Measurements from ENCODE around the gene LOXL1. TPM values are rescaled to one million over a fixed set of nuclear protein-coding genes. Genes with fewer than 3 reads are reported as not detected.
A peak's percentile ranks its signal among the peaks of the same experiment; 100 is the strongest.

LOXL1 gene
- total RNA-seq, 1 experiment from 2014 or later = 503 TPM

DNA sequence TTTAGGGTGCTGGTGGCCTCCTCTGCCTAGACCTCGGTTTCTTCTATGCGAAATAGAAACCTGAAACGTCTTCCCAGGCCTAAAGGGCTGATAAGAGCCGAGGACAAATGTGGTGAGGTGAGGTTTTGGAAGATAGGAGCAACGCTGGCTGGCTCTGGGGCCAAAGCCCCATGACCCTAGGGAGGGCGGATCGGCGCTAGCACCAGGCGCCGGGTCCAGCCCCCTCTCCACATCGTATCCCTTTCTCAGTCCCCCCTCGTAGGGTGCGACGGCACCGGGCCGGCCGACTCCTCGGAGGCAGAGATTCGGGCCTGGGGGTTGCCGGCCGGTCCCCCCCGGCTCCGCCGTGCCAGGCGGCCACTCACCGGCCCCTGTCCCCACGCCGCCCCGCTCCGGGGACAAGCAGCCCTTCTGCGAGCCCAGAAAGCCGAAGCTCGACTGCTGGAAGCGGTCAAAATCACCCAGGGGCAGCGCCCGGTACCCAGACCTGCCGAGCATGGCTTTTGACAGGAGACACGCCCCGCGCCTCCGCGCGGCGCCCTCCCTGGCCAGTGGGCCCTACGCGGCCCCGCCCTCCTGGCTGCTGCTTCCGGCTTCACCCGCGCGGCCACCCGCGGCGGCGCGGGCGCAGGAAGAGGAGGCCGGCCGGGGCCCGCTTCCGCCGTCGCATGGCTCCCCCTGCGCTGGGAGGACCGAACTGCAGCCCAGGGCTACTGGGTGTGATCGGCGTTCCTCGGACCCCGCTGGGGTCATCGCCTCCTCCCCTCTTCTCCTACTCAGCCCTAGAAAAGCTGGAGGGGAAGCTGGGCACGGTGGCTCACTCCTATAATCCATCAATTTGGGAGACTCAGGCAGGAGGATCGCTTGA lies 65.7 kb downstream of the LOXL1 start, which contains the start of gene STOML1:
Gene STOML1 (minus strand): TSS at position 570 of the 868 bp plus-strand sequence. CDS start 72 bp downstream, at position 498.
- peak; percentile 90 for DNase-seq (ENCODE audit: low read depth)

DNA sequence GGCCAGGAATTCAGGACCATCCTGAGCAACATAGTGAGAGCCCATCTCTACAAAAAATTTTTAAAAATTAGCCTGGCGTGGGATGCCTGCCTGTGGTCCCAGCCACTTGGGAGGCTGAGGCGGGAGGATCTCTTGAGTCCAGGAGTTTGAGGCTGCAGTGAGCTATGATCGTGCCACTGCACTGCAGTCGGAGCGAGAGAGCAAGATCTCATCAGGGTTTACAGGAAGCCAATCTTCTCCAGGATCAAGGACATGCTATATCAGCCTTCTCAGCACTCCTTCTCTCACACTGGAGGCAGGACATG lies 66.3 kb downstream of the LOXL1 start:
- DNase-seq (ENCODE audit: low read depth) = no peak

DNA sequence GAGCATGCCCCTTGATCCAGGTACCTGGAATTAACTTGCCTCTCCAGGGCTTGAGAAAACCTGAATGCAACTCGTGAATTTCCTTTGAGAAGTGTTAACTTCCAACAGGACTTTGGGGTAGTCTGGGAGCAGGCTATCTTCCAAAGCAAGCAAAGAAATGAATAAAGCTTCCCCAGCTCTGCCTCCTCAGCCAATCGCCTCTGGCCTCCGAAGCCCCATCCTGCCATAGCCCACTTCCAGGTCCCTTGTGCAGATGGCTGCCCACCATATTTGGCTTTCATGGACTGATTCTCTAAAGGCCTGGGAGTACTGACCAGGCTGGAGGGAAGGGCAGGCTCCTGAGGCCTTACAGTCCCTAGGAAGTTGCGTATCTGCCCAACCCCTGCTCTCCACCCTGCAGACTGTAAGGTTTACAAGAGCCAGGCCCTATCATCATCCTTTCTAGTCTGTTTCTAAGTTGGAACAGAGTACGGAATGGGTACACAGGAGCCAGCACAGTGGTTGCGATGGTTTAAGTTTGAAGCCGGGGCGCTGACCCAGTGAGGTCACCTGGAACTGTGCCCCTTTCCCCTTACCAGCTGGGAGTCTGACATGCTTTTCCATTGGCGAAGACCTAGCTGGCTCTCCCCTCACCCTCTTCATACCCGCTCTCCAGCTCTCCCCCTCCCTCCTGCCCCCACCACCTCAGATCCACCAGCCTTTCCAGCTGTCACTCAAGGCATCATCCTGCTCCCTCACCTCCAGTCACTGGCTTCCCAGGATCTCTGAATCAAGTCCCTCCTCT lies 67.1 kb downstream of the LOXL1 start:
- DNase-seq (ENCODE audit: low read depth) = no peak

DNA sequence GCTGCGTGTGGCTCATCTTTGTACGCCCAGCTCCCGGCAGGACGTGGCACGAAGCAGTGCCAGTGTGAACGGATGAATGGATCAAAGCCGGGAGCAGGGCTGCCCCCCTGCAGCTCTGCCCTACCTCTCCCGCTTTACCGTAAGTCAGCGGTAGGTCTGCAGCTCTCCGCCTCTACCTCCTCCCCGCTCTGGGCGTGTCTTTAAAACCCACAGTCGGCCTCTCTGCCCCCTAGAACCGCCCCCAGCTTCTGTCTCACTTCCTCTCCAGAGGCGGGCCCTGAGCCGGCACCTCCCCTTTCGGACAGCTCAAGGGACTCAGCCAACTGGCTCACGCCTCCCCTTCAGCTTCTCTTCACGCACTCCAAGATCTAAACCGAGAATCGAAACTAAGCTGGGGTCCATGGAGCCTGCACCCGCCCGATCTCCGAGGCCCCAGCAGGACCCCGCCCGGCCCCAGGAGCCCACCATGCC lies 68.2 kb downstream of the LOXL1 start, which contains the start of gene PML:
Gene PML (plus strand): TSS at position 304 of the 471 bp plus-strand sequence. CDS start 97 bp downstream, at position 401.
- DNase-seq (ENCODE audit: low read depth) = peak; percentile 93

DNA sequence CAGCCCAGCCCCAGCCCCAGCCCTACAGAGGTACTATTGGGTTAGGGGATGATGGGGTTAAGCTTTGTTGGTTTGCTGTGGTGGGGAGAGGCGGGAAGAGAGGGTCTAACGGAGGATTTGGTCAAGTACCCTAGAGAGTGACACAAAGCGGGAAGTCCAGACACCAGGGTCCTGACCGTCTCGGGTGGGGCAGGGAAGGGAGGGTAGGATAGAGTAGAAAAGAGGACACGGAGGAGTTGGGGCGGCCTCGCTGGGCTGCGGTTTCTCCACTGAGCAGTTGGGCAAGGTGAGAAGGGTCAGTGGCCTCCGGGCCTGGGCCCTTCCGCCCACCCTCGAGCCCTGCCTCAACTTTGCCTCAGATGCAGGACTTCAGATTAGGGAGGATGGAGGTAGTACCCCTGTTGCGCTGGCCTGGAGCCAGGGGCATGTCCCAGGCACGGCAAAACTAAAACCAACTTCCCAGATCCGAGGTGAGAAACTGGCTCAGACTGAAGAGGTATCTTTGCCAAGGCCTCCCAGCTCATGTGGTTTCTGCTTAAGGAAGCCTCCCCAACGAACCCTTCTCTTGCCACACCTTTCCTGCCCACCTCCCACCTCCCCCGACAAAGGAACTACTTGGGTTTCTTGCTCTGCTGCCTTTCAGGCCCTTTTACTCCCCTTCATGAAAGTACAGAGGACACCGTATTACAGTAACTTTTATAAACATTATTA lies 68.8 kb downstream of the LOXL1 start:
- DNase-seq (ENCODE audit: low read depth) = no peak

DNA sequence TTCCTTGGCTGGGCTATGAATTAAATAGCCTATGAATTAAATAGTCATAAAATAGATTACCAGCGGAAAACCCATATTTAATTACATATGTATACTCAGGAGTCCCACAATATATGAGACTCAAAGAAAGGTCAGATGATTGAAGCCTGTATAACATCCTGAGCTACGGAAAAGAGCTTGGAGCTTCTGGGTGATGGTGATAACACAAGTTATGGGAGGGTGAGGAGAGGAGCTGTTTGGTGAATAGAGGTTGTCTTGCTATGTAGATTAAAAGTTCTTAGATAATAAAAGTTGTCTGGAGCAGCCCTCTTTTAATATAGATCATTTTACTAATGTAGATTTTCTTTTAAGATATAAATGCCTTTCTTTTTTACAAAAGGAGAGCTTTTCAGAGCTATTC lies 70.0 kb downstream of the LOXL1 start:
- DNase-seq (ENCODE audit: low read depth) = no peak

DNA sequence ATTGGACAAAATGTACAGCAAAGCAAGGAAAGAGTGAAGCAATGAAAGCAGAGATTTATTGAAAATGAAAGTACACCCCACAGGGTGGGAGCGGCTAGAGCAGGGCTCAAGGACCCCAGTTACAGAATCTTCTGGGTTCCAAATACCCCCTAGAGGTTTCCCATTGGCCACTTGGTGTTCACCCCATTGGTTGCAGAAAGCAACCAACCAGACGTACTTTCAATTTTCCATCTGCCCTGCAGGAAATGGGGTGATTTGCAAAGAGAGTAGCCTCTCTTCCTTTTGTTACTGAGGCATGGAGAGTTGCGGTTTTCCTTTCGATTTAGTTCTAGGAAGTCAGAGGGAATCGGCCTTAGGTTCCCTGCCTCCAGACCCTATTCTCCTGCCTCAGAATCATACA lies 70.7 kb downstream of the LOXL1 start:
- peak; percentile 72 for DNase-seq (ENCODE audit: low read depth)

DNA sequence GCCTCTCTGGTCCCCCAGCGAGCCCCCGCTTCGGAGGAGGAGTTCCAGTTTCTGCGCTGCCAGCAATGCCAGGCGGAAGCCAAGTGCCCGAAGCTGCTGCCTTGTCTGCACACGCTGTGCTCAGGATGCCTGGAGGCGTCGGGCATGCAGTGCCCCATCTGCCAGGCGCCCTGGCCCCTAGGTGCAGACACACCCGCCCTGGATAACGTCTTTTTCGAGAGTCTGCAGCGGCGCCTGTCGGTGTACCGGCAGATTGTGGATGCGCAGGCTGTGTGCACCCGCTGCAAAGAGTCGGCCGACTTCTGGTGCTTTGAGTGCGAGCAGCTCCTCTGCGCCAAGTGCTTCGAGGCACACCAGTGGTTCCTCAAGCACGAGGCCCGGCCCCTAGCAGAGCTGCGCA lies 71.7 kb downstream of the LOXL1 start:
- no peak for DNase-seq (ENCODE audit: low read depth)

Other genes starting within 250 kb of the LOXL1 start
- gene CD276, start 242.1 kb upstream of the LOXL1 start, total RNA-seq (2014; rRNA removed) = 47.1 and 54.4 TPM in 2 replicates
- 0.19 and 0.29 TPM in 2 replicates for gene INSYN1, start 173.1 kb upstream of the LOXL1 start, total RNA-seq (2014; rRNA removed)
- gene TBC1D21, start 52.9 kb upstream of the LOXL1 start, total RNA-seq (2014; rRNA removed) = not detected in 2 replicates
- 28.1 and 29.9 TPM in 2 replicates for gene STOML1, start 65.8 kb downstream of the LOXL1 start, total RNA-seq (2014; rRNA removed)
- 67.5 and 78.6 TPM in 2 replicates for gene PML, start 68.3 kb downstream of the LOXL1 start, total RNA-seq (2014; rRNA removed)
- not detected in 2 replicates for gene GOLGA6A, start 156.1 kb downstream of the LOXL1 start, total RNA-seq (2014; rRNA removed)
- gene ISLR2, start 204.1 kb downstream of the LOXL1 start, total RNA-seq (2014; rRNA removed) = not detected in 2 replicates
- gene ISLR, start 247.2 kb downstream of the LOXL1 start, total RNA-seq (2014; rRNA removed) = 0.13 and 0.34 TPM in 2 replicates